AG04449 (cell line): ENCODE results near the gene DEPP1.
A peak's percentile ranks its signal among the peaks of the same experiment; 100 is the strongest.

ENCODE experiments used
- CTCF ChIA-PET: fragments of 350-600 bp; formaldehyde crosslinking; extraction: SDS; loops from one replicate; lab custom pipeline; 2021; ENCODE audit warnings: antibody characterized with exemption; lab: Yijun Ruan, JAX
- POLR2A ChIA-PET: fragments of 400-600, 350-600 bp; formaldehyde crosslinking; extraction: SDS; loops from one replicate; lab custom pipeline; 2020; ENCODE audit warnings: antibody characterized with exemption, inconsistent platforms; lab: Yijun Ruan, JAX
- DNase-seq: peaks from one replicate; pipeline ENCODE4 v3.0.0-alpha.2; 2010; ENCODE audit warnings: low read depth, low spot score
- H3K4me3 ChIP-seq: 2 replicates; pipeline ENCODE4 v1.5.1; 2011; ENCODE audit warnings: low read depth, mild to moderate bottlenecking, control low read depth, low read length
- TF ChIP-seq, protein P1 (sequence below): IDR thresholded peaks from one replicate; pipeline ENCODE4 v1.5.1; 2011; ENCODE audit warnings: mild to moderate bottlenecking, moderate library complexity, low read length, control low read depth, inconsistent platforms; ENCODE audit not compliant: insufficient read depth; ENCODE audit errors: missing control alignments

Gene DEPP1

GRCh38 chr10:44959247-44960087 is 19.1 kb downstream of the DEPP1 start, which contains the start of gene RASSF4:
Gene RASSF4 (plus strand): TSS chr10:44959802. CDS start chr10:44970203, 10,401 bp downstream.
- POLR2A ChIA-PET = interaction anchor here (1.0 kb wide), 1 partner anchor 19 kb away, joined by 3 read pairs; the partner anchor contains the start of gene DEPP1
- TF ChIP-seq, protein P1, sequence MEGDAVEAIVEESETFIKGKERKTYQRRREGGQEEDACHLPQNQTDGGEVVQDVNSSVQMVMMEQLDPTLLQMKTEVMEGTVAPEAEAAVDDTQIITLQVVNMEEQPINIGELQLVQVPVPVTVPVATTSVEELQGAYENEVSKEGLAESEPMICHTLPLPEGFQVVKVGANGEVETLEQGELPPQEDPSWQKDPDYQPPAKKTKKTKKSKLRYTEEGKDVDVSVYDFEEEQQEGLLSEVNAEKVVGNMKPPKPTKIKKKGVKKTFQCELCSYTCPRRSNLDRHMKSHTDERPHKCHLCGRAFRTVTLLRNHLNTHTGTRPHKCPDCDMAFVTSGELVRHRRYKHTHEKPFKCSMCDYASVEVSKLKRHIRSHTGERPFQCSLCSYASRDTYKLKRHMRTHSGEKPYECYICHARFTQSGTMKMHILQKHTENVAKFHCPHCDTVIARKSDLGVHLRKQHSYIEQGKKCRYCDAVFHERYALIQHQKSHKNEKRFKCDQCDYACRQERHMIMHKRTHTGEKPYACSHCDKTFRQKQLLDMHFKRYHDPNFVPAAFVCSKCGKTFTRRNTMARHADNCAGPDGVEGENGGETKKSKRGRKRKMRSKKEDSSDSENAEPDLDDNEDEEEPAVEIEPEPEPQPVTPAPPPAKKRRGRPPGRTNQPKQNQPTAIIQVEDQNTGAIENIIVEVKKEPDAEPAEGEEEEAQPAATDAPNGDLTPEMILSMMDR = no peak
- DNase-seq = no peak
- H3K4me3 ChIP-seq = peak within 1 kb of the TSS; percentile 75
- CTCF ChIA-PET = interaction anchor here (1.1 kb wide), 1 partner anchor 24 kb away, joined by 3 read pairs; no protein-coding TSS in a partner anchor

DNA sequence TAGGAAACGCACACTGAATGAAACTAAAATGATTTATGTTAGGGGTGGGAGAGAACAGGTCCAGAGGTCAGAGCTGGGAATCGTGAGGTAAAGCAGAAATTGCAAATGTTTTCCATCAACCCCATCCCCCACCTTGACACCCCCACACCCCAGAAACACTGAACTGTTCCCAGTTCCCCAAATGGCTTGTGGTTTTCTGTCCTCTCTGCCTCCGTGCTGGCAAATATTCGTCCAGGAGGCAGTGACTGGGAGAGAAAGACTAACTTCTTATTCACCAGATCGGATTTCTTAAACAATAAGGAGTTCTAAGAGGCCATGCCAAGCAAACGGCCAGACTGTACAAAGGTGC is 19.7 kb downstream of the DEPP1 start:
- CTCF ChIA-PET = interaction anchor here (1.1 to 1.2 kb wide), 2 partner anchors 18 to 24 kb away, joined by 3 read pairs; no protein-coding TSS in a partner anchor

GRCh38 chr10:44958196-44958897 is 20.3 kb downstream of the DEPP1 start:
- peak overlapping the region; percentile 75 for H3K4me3 ChIP-seq
- ChIA-PET POLR2A (no interaction called here), CTCF (interaction anchor here (1.1 to 2.5 kb wide), 4 partner anchors 8 to 23 kb away, joined by 3 to 10 read pairs (median 3); no protein-coding TSS in a partner anchor)
- DNase-seq = no peak
- TF ChIP-seq, protein P1 = no peak

More for the DNA sequence above, 19.7 kb downstream of the DEPP1 start:
- TF ChIP-seq, protein P1 = no peak
- peak overlapping the region; percentile 75 for H3K4me3 ChIP-seq
- POLR2A ChIA-PET = no interaction called here
- no peak for DNase-seq

- TF ChIP-seq, protein P1 = no peak
- ChIA-PET CTCF (interaction anchor here (1.1 to 2.5 kb wide), 3 partner anchors 9 to 28 kb away, joined by 3 to 10 read pairs (median 3); no protein-coding TSS in a partner anchor), POLR2A (no interaction called here)
- H3K4me3 ChIP-seq = no peak overlapping the region
- DNase-seq = no peak
These were observed 21.6 kb downstream of the DEPP1 start for GRCh38 chr10:44956717-44957706.

DNA sequence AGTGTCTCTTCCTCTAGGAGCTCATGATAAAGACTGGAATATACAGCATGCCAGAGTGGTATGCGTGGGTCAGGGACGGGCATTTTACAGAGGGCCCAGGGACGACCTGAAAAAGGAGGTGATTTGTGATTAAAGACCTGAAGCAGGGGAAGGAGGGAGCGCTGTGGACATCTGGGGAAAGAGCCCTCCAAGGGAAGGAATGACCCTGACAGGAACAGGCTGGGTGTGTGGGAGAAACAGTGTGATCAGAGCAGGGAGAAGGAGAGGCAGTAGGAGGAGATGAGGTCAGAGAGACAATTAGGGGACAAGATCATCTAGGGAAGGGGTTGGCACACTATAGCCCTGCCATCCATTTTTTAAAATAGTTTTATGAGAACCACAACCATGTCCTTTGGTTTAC is 22.4 kb downstream of the DEPP1 start:
- ChIA-PET POLR2A (no interaction called here), CTCF (interaction anchor here (1.1 to 2.5 kb wide), 2 partner anchors 10 to 27 kb away, joined by 3 to 10 read pairs; no protein-coding TSS in a partner anchor)
- TF ChIP-seq, protein P1 = no peak
- no peak for DNase-seq
- no peak overlapping the region for H3K4me3 ChIP-seq
